Esophagus muscularis mucosa (tissue), 4 donors: ENCODE measurements around the gene EZH2.

Experiments
- EP300 ChIP-seq: sonication (generic); formaldehyde crosslinking; IDR thresholded peaks from one replicate; pipeline ENCODE4 v1.6.1; 2017; ENCODE audit warnings: antibody characterized with exemption
- POLR2A ChIP-seq: fragments of 450-650 bp; IDR thresholded peaks from one replicate; pipeline ENCODE4 v1.6.1; 2017; ENCODE audit warnings: antibody characterized with exemption, moderate library complexity, mild to moderate bottlenecking, low read depth
- TF ChIP-seq, protein P1 (sequence below), 3 experiments: fragments of 200-600 bp in 2 of 3; fragments of 450-650 bp in 1 of 3; sonication (generic) in 2 of 3; IDR thresholded peaks; one replicate each; pipeline ENCODE4 v1.5.1; 2017 to 2019; ENCODE audit warnings: antibody characterized with exemption in 3 of 3, mild to moderate bottlenecking in 2 of 3, moderate library complexity in 1 of 3

GRCh38 chr7:148803094-148803493 is 81.0 kb downstream of the EZH2 start:
- TF ChIP-seq, protein P1, sequence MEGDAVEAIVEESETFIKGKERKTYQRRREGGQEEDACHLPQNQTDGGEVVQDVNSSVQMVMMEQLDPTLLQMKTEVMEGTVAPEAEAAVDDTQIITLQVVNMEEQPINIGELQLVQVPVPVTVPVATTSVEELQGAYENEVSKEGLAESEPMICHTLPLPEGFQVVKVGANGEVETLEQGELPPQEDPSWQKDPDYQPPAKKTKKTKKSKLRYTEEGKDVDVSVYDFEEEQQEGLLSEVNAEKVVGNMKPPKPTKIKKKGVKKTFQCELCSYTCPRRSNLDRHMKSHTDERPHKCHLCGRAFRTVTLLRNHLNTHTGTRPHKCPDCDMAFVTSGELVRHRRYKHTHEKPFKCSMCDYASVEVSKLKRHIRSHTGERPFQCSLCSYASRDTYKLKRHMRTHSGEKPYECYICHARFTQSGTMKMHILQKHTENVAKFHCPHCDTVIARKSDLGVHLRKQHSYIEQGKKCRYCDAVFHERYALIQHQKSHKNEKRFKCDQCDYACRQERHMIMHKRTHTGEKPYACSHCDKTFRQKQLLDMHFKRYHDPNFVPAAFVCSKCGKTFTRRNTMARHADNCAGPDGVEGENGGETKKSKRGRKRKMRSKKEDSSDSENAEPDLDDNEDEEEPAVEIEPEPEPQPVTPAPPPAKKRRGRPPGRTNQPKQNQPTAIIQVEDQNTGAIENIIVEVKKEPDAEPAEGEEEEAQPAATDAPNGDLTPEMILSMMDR (IDR thresholded peaks at IDR 0.05) = no peak
- TF ChIP-seq EP300 (no peak), POLR2A (no peak)
